HG02571 (cell line): ENCODE measurements around the gene NEU2.
A peak's percentile ranks its signal among the peaks of the same experiment; 100 is the strongest.

Experiments used
- ATAC-seq: cut with Tn5 transposase; IDR thresholded peaks from one replicate; pipeline ENCODE4 v1.9.1; 2021; ENCODE audit warnings: mild to moderate bottlenecking, moderate library complexity; ENCODE audit not compliant: unreplicated experiment

NEU2 gene

DNA sequence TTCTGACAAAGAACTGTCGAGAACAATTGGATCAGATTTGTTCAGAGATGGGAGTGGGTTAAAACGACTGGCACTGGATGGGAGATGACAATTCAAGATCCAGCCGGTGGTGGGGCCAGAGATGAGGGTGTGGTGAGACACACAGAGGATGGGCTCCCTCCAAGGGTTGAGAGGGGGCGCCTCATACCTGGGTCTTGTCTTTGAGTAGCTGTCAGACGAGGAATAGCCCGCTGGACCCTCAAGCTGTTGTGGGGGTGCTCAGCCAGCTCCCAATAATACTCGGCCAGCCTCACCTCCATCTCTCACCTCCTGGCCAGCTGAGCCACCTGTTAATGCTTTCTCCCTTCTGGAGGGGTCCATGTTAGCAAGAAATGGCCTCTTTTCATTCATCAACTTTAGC lies 41.6 kb downstream of the NEU2 start:
- ATAC-seq = no peak

DNA sequence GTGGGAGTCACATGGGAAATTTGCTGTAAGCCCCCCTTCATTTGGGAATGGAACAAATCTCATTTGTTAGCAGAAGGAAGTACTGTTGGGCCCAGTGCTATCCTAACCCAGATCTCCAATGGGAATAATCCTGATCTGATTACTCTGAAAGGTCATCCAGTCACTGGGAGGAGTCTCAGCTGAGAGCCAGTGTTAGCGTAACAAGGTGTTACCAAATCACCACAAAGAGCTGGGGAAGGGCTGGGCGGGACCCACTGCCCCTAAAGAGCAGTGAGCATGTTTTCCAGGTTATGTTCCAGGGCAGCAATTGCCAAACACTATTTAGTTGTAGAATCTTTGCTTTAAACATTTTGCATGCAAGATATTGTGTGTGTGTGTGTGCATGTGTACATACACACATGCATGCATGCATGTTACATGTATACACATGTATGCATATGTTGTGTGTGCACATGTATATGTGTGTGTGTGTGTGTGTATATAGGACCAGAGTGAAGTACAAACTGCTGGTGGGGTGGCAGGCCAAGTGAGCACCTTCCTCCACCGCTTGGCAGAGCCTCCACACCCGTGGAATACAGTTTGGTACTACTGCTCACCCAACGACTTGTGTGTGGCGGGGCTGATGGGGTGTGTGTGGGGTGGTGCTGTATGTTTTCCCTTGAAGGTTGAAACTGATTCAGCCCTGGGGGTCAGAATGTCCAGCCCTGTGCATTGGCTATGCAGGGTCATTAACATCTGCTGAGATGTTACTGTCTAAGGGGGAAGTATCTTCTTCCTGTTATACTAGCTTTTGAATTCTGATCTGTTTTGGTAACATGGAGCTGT lies 42.9 kb downstream of the NEU2 start:
- ATAC-seq = peak; percentile 22

- peak; percentile 60 for ATAC-seq
Measured at GRCh38 chr2:233075966-233076339, 43.5 kb downstream of the NEU2 start.

DNA sequence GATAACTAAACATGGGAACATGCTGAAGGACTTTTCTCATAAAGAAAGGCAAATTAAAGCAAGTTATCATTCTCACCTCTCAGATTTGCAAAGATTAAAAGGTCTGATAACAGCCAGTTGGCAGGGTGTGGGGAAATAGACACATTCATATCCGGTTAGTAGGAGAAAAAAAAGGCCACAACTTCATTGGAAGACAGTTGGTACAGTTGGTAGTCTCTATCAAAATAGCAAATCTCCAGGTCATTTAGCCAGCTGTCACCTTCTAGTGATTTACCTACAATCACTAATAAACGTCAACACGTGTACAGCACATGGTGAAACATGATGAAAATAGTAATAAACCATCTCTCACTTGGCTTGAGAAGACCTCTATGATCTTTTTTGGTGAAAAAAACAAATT lies 44.3 kb downstream of the NEU2 start:
- no peak for ATAC-seq

DNA sequence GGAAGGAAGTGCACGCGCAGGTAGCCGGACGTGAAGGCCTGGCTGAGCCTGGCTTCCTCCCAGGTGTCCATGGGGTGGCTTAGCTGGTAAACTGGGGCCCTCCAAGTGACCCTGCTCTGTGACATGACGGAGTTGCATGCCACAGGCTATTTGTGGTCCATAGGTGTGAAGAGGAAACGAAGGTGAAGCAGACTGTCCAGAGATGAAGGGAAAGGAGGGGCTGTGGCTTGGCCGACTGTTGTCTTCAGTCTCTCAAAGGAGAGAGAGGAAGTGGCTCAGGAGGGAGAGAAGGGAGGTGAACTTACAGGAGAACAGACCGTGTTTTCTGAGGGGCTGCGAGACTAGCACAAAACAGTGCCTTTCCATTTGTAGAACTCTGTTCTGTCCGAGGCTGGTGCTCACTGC lies 47.0 kb downstream of the NEU2 start:
- peak; percentile 22 for ATAC-seq

DNA sequence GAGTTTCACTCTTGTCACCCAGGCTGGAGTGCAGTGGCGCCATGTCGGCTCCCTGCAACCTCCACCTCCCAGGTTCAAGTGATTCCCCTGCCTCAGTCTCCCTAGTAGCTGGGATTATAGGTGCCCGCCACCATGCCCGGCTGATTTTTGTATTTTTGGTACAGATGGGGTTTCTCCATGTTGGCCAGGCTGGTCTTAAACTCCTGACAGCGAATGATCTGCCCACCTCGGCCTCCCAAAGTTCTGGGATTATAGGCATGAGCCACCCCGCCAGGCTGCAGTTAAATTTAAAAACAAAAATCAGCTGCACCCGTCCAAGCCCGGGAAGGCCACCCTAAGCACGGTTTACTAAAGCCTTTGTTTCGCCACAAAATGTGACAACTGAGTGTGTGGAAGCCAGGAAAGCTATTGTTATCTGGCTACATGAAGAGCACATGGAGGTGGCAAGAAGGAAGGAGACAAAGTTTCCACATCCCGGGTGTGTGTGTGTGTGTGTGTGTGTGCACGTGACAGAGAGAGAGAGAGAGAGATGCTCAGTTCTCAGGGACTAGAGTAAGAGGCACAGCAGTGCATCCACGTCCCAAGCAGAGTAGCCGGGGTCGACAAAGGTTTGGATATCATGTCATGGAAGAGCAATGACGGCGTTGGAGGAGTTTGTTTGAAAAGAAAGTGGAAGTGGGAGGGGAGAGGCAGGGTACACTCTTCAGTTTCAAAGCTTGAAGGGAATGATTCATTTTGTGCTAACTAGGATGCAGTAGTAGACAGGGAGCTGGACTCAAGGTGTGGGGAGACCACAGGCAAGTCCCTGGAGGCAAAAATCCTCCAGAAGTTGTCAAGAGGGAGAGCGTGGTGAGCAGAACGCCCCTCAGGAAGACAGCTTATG lies 47.7 kb downstream of the NEU2 start:
- ATAC-seq = no peak

- ATAC-seq = no peak
Measured at GRCh38 chr2:233080836-233081229, 48.4 kb downstream of the NEU2 start.

GRCh38 chr2:233081232-233081730 lies 48.8 kb downstream of the NEU2 start:
- ATAC-seq = peak; percentile 8

DNA sequence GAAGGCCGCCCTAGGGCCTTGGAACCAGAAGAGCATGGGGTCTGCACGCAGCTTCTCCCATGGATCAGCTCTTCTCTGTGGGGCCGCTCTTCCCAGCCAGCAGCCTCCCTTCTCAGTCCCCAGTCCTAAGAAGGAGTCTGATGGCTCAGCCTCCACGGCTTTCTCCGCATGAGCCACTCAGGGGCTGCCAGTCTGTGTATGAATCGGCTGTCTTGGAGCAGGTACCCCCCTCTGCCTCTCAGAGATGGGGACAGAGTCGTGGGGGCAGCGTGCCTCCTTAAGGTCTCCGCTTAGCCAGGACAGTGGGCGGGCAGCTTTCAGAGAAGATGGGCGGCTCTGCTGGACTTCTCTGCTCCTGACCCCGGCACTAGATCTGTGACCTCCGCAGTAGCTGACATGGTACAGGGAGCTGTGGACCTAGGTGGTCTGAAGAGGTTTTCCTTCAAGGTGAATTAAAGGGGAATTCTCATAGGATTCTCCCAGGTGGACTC lies 49.3 kb downstream of the NEU2 start:
- peak; percentile 5 for ATAC-seq

- peak; percentile 49 for ATAC-seq
Measured at GRCh38 chr2:233082222-233082930, 49.9 kb downstream of the NEU2 start.

DNA sequence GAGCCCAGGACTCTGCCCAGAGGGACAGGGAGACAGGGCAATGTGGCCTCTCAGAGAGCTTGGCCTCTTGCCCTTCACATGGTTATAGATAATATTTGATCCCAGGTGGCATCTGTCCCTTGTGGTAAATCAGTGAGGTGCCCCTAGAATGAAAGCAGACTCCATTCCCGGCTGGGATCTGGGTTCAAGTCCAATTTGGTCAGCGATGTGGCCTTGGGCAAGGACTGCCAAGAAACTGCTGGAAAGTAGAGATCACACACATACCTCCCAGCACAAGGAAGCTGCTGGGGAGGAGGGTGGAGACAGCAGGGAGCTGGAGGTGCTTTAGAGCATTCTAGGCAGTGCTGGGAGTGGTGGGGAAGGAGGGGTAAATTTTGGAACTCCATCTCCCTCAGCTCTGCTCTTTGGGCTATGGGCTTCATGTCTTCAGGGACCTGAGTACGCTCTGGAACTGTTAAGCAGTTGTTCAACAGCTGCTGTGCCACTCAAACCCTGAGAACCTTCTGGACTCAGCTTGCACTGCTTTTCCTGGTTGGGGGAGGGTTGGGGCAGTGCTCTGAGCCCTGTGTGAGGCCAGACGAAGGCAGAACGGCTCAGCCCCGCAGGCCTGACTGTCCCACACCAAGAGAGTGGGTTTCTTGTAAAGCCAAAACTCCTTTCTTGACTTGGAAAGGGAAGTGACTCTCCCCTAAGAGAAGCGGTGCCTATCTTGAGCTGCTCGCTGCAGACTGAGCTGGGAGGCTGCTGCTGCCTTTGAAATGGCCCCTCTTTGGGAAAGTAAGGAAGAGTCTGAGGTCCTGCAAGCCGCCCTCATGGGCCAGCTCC lies 50.7 kb downstream of the NEU2 start:
- no peak for ATAC-seq

- ATAC-seq = no peak
Measured at GRCh38 chr2:233083782-233084181, 51.3 kb downstream of the NEU2 start.

GRCh38 chr2:233084488-233084887 lies 52.0 kb downstream of the NEU2 start:
- ATAC-seq = no peak
